HG03565 (cell line): Measurements from ENCODE around the gene TTLL11.

Experiments
- ATAC-seq: cut with Tn5 transposase; IDR thresholded peaks from one replicate; pipeline ENCODE4 v1.9.1; 2021; ENCODE audit warnings: mild to moderate bottlenecking, moderate library complexity; ENCODE audit not compliant: unreplicated experiment

Gene TTLL11

GRCh38 chr9:121979736-121980135 lies 113.4 kb downstream of the TTLL11 start:
- no peak for ATAC-seq

GRCh38 chr9:121976751-121977150 lies 116.4 kb downstream of the TTLL11 start:
- no peak for ATAC-seq

GRCh38 chr9:121975801-121976277 lies 117.3 kb downstream of the TTLL11 start:
- ATAC-seq: no peak

- no peak for ATAC-seq
Observed at GRCh38 chr9:121974421-121974820, 118.7 kb downstream of the TTLL11 start.

- ATAC-seq: peak; percentile 78
Observed at GRCh38 chr9:121972501-121972981, 120.6 kb downstream of the TTLL11 start.

GRCh38 chr9:121968056-121968455 lies 125.1 kb downstream of the TTLL11 start:
- no peak for ATAC-seq

GRCh38 chr9:121966706-121967105 lies 126.4 kb downstream of the TTLL11 start:
- no peak for ATAC-seq

GRCh38 chr9:121963528-121963995 lies 129.5 kb downstream of the TTLL11 start:
- no peak for ATAC-seq

- no peak for ATAC-seq
Observed at GRCh38 chr9:121962421-121962820, 130.7 kb downstream of the TTLL11 start.

- no peak for ATAC-seq
Observed at GRCh38 chr9:121960665-121961064, 132.4 kb downstream of the TTLL11 start.

- no peak for ATAC-seq
Observed at GRCh38 chr9:121958530-121958929, 134.6 kb downstream of the TTLL11 start.

- no peak for ATAC-seq
Observed at GRCh38 chr9:121956808-121957207, 136.3 kb downstream of the TTLL11 start.

- no peak for ATAC-seq
Observed at GRCh38 chr9:121955649-121956048, 137.5 kb downstream of the TTLL11 start.

- no peak for ATAC-seq
Observed at GRCh38 chr9:121954477-121955140, 138.5 kb downstream of the TTLL11 start.

- ATAC-seq: no peak
Observed at GRCh38 chr9:121952611-121953010, 140.5 kb downstream of the TTLL11 start.

GRCh38 chr9:121950866-121951265 lies 142.2 kb downstream of the TTLL11 start:
- ATAC-seq: no peak

GRCh38 chr9:121950441-121950840 lies 142.7 kb downstream of the TTLL11 start:
- no peak for ATAC-seq

GRCh38 chr9:121949766-121950165 lies 143.3 kb downstream of the TTLL11 start:
- ATAC-seq: no peak

GRCh38 chr9:121949364-121949763 lies 143.7 kb downstream of the TTLL11 start:
- no peak for ATAC-seq

GRCh38 chr9:121947775-121948174 lies 145.3 kb downstream of the TTLL11 start:
- no peak for ATAC-seq

- ATAC-seq: no peak
Observed at GRCh38 chr9:121946465-121946864, 146.6 kb downstream of the TTLL11 start.

GRCh38 chr9:121945849-121946248 lies 147.3 kb downstream of the TTLL11 start:
- no peak for ATAC-seq

GRCh38 chr9:121945281-121945680 lies 147.8 kb downstream of the TTLL11 start:
- ATAC-seq: no peak
